ENCODE results near the gene ELAC1. TPM values are rescaled to one million over a fixed set of nuclear protein-coding genes. Genes with fewer than 3 reads are reported as not detected.

The ELAC1 gene
- total RNA-seq, 4 donors from 2014 or later: 9.3 to 23.5 (median 16.3) TPM

DNA sequence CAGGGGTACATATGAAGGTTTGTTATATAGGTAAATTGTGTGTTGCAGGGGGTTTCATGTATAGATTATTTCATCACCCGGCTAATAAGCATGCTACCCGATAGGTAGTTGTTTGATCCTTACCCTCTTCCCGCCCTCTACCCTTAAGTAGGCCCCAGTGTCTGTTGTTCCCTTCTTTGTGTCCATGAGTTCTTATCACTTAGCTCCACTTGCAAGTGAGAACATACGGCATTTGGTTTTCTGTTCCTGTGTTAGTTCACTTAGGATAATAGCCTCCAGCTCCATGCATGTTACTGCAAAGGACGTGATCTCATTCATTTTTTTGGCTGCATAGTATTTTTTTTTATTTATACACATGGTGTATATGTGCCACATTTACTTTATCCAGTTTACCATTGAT lies 34.2 kb upstream of the ELAC1 start:
- no peaks in the 10 kb centered on the region for H3K27me3 ChIP-seq
- TF ChIP-seq, protein P1, sequence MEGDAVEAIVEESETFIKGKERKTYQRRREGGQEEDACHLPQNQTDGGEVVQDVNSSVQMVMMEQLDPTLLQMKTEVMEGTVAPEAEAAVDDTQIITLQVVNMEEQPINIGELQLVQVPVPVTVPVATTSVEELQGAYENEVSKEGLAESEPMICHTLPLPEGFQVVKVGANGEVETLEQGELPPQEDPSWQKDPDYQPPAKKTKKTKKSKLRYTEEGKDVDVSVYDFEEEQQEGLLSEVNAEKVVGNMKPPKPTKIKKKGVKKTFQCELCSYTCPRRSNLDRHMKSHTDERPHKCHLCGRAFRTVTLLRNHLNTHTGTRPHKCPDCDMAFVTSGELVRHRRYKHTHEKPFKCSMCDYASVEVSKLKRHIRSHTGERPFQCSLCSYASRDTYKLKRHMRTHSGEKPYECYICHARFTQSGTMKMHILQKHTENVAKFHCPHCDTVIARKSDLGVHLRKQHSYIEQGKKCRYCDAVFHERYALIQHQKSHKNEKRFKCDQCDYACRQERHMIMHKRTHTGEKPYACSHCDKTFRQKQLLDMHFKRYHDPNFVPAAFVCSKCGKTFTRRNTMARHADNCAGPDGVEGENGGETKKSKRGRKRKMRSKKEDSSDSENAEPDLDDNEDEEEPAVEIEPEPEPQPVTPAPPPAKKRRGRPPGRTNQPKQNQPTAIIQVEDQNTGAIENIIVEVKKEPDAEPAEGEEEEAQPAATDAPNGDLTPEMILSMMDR (IDR thresholded peaks at IDR 0.05): no peak
- TF ChIP-seq POLR2A (IDR thresholded peaks at IDR 0.05): no peak
- H3K27ac ChIP-seq: no peak overlapping the region
- no peaks in the 10 kb centered on the region for H3K36me3 ChIP-seq
- H3K4me3 ChIP-seq (replicated peaks in 1 of 3): no peak overlapping the region
- WGBS, 2 donors: 94 to 99% methylated on average over 5 of the region's 5 CpGs
- H3K9me3 ChIP-seq: no peaks in the 10 kb centered on the region
- no peak for DNase-seq
- intact Hi-C loops (cut with DNase I): no loop called here
- H3K4me1 ChIP-seq: no peaks in the 10 kb centered on the region

DNA sequence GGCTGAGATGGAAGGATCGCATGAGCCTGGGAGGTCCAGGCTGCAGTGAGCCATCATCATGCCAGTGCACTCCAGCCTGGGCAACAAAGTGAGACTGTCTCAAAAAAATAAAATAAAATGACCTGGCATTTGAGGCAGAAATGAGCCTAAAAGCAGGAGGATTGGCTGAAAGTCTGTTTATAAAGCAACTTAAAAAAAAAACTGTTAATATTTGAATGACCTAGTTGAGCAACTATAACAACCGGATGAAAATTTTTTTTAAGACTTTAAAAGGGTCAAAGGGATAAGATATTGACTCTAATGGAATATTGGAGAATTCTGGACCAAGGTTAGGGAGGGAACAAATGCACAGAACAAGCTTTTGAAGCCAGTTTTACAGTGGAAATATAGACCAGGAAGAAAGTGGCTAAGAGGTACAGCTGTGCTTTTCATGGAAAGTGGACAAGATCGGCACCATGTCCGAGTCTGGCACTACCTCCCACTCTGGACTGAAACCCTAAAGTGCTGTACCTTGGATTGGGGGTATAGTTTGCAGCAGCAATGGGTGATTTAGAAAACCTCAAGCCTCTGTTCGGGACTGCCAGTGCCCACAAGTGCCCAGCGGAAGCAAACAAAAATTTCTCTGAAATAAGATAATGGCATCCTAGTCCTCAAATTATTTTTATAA lies 33.2 kb upstream of the ELAC1 start:
- Histone ChIP-seq H3K4me1 (no peaks in the 10 kb centered on the region), H3K27ac (no peak overlapping the region), H3K36me3 (no peaks in the 10 kb centered on the region), H3K9me3 (no peaks in the 10 kb centered on the region), H3K4me3 (replicated peaks in 1 of 3) (no peak overlapping the region), H3K27me3 (no peaks in the 10 kb centered on the region)
- no peak for DNase-seq
- intact Hi-C loops (cut with DNase I): no loop called here
- no peak for TF ChIP-seq POLR2A (IDR thresholded peaks at IDR 0.05)
- TF ChIP-seq, protein P1 (IDR thresholded peaks at IDR 0.05): no peak
- 97% methylated on average over 6 of the region's 6 CpGs for WGBS, 2 donors

DNA sequence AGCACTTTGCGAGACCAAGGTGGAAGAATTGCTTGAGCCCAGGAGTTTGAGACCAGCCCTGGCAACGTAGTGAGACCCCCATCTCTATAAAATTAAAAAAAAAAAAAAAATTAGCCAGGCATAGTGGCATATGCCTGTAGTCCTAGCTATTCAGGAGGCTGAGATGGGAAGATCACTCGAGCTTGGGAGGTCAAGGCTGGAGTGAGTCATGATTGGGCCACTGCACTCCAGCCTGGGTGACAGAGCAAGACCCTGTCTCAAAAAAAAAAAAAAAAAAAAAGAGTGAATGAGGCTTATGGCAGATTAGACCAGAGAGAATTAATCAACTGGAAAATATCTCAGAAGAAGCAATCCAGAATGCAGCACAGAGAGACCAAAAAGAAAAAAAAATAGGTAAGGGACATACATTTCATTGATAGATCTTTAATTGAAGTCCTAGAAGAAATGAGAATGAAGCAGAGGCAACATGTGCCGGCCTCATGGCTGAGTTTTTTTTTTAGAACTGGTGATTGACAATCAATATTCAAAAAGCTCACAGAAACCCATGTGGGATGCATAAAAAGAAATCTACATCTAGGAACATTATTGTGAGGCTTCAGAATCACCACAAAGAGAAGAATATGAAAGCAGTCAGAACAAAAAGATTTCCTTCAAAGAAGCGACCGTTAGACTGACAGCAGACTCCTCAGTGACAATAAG lies 32.2 kb upstream of the ELAC1 start:
- Histone ChIP-seq H3K27me3 (no peaks in the 10 kb centered on the region), H3K27ac (no peak overlapping the region), H3K4me1 (no peaks in the 10 kb centered on the region), H3K4me3 (replicated peaks in 1 of 3) (no peak overlapping the region), H3K36me3 (no peaks in the 10 kb centered on the region), H3K9me3 (no peaks in the 10 kb centered on the region)
- WGBS, 2 donors: 96% methylated on average over 6 of the region's 6 CpGs
- TF ChIP-seq, protein P1 (IDR thresholded peaks at IDR 0.05): no peak
- no peak for TF ChIP-seq POLR2A (IDR thresholded peaks at IDR 0.05)
- intact Hi-C loops (cut with DNase I): no loop called here
- DNase-seq: no peak

DNA sequence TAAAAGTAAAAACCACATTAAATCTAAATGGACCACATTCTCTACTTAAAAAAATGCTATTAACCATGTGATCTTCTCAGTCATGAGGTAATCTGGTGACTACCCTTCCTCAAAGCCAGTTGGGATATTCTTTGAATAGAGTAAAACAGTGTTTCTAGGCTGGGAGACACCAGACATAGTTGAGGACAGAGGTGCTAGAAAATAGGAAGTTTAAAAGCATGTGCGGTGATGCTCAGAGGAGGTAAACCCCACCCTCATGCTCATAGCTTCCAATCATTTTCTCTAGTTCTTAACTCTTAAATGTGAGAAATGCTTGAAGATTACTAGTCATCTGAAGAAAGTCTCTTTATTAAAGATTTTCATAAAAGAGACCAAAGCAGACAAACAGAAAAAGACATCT lies 30.7 kb upstream of the ELAC1 start:
- Histone ChIP-seq H3K36me3 (no peaks in the 10 kb centered on the region), H3K27me3 (no peaks in the 10 kb centered on the region), H3K4me3 (replicated peaks in 1 of 3) (no peak overlapping the region), H3K27ac (no peak overlapping the region), H3K9me3 (no peaks in the 10 kb centered on the region), H3K4me1 (no peaks in the 10 kb centered on the region)
- DNase-seq: no peak
- intact Hi-C loops (cut with DNase I): no loop called here
- TF ChIP-seq, protein P1 (IDR thresholded peaks at IDR 0.05): no peak
- no peak for TF ChIP-seq POLR2A (IDR thresholded peaks at IDR 0.05)
- WGBS, 2 donors: 91 to 96% methylated on average over 1 of the region's 1 CpG

DNA sequence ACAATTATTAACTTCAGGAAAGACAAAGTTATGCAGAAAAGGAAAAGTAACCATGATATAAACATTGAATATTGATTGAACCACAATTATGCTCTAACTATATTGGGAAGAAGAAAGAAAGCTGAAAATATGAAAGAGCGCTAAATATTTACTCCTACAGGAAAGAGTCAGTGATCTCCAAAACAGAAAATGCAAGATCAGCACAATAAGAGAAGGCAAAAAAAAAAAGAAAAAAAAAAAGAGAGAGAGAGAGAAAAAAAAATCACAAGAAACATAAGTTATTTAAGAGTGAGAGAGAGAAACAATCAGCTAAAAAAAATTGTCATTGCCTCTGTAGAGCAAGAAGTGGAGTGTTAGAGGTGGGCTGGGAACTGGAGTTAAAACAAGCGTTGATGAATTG lies 28.9 kb upstream of the ELAC1 start:
- H3K36me3 ChIP-seq: no peaks in the 10 kb centered on the region
- DNase-seq: no peak
- WGBS, 2 donors: 93 to 99% methylated on average over 2 of the region's 2 CpGs
- intact Hi-C loops (cut with DNase I): no loop called here
- no peak overlapping the region for H3K4me3 ChIP-seq (replicated peaks in 1 of 3)
- H3K4me1 ChIP-seq: no peaks in the 10 kb centered on the region
- H3K27ac ChIP-seq: no peak overlapping the region
- H3K27me3 ChIP-seq: no peaks in the 10 kb centered on the region
- no peak for TF ChIP-seq POLR2A (IDR thresholded peaks at IDR 0.05)
- TF ChIP-seq, protein P1 (IDR thresholded peaks at IDR 0.05): no peak
- H3K9me3 ChIP-seq: no peaks in the 10 kb centered on the region
